Stimulated activated CD8-positive, alpha-beta memory T cell treated with anti-CD3 and anti-CD28 coated beads, Interleukin-15, amount 100 ng/mL, for 1 hour (primary cell): ENCODE results near the gene DCTN2.
A peak's percentile ranks its signal among the peaks of the same experiment; 100 is the strongest.

ENCODE experiments used
- DNase-seq: peaks from one replicate; pipeline ENCODE4 v3.0.0-alpha.2; 2020; ENCODE audit warnings: low read depth

The DCTN2 gene

GRCh38 chr12:57549909-57550640, 3.1 kb upstream of the DCTN2 start, which contains the start of gene KIF5A:
Gene KIF5A (plus strand): TSS chr12:57550044. CDS start chr12:57550272, 228 bp downstream.
- peak; percentile 14 for DNase-seq

GRCh38 chr12:57549203-57549908, 2.4 kb upstream of the DCTN2 start:
- DNase-seq = no peak

- no peak for DNase-seq
These were observed 1.5 kb upstream of the DCTN2 start for GRCh38 chr12:57548488-57548887.

- no peak for DNase-seq
These were observed 972 bp upstream of the DCTN2 start for GRCh38 chr12:57548013-57548315.

- DNase-seq = no peak
These were observed 458 bp upstream of the DCTN2 start for GRCh38 chr12:57547288-57548012.

GRCh38 chr12:57545809-57546437, 1.1 kb downstream of the DCTN2 start:
- no peak for DNase-seq

- no peak for DNase-seq
These were observed 3.4 kb downstream of the DCTN2 start for GRCh38 chr12:57543581-57543980.

GRCh38 chr12:57541717-57542116, 5.3 kb downstream of the DCTN2 start:
- DNase-seq = no peak

GRCh38 chr12:57541001-57541400, 6.0 kb downstream of the DCTN2 start:
- no peak for DNase-seq

- no peak for DNase-seq
These were observed 7.7 kb downstream of the DCTN2 start for GRCh38 chr12:57539134-57539768.

GRCh38 chr12:57536597-57536942, 10.4 kb downstream of the DCTN2 start:
- DNase-seq = no peak

GRCh38 chr12:57535764-57536596, 11.0 kb downstream of the DCTN2 start:
- DNase-seq = no peak

- DNase-seq = no peak
These were observed 11.9 kb downstream of the DCTN2 start for GRCh38 chr12:57534991-57535543.

- no peak for DNase-seq
These were observed 12.7 kb downstream of the DCTN2 start for GRCh38 chr12:57534250-57534649.

GRCh38 chr12:57533108-57533507, 13.9 kb downstream of the DCTN2 start:
- no peak for DNase-seq

- no peak for DNase-seq
These were observed 15.2 kb downstream of the DCTN2 start for GRCh38 chr12:57531836-57532235.

- no peak for DNase-seq
These were observed 16.4 kb downstream of the DCTN2 start for GRCh38 chr12:57530396-57531142.

GRCh38 chr12:57529831-57530230, 17.2 kb downstream of the DCTN2 start:
- no peak for DNase-seq

GRCh38 chr12:57528831-57529555, 18.0 kb downstream of the DCTN2 start:
- no peak for DNase-seq

- no peak for DNase-seq
These were observed 18.8 kb downstream of the DCTN2 start for GRCh38 chr12:57528176-57528575.
